Endodermal cell (in vitro differentiated cells): ENCODE data around the gene TM9SF1. TPM values are rescaled to one million over a fixed set of nuclear protein-coding genes. Genes with fewer than 3 reads are reported as not detected.

Experiments
- DNase-seq: peaks from one replicate; pipeline ENCODE4 v3.0.0-alpha.2; 2017
- H3K27ac ChIP-seq: 2 replicates; pipeline ENCODE4 v1.5.1; 2013; ENCODE audit warnings: mild to moderate bottlenecking, low read depth, low read length, moderate library complexity
- H3K27me3 ChIP-seq: 2 replicates; pipeline ENCODE4 v1.6.1; 2013; ENCODE audit warnings: mild to moderate bottlenecking, low read length, moderate library complexity; ENCODE audit not compliant: insufficient read depth, control insufficient read depth, poor library complexity, severe bottlenecking
- H3K36me3 ChIP-seq: 2 replicates; pipeline ENCODE4 v1.7.0; 2013; ENCODE audit warnings: mild to moderate bottlenecking, low read length, moderate library complexity; ENCODE audit not compliant: control insufficient read depth, insufficient read depth
- H3K4me1 ChIP-seq: one replicate; pipeline ENCODE4 v1.7.0; 2013; ENCODE audit warnings: low read length; ENCODE audit not compliant: control insufficient read depth, insufficient read depth
- H3K4me3 ChIP-seq: 2 replicates; pipeline ENCODE4 v1.5.1; 2013; ENCODE audit warnings: mild to moderate bottlenecking, low read length, moderate library complexity
- H3K9ac ChIP-seq: 2 replicates; pipeline ENCODE4 v1.6.1; 2013; ENCODE audit warnings: mild to moderate bottlenecking, low read length, moderate library complexity; ENCODE audit not compliant: poor library complexity, severe bottlenecking; ENCODE audit errors: extremely low read depth
- H3K9me3 ChIP-seq: 2 replicates; pipeline ENCODE4 v1.6.1; 2013; ENCODE audit warnings: mild to moderate bottlenecking, low read length, moderate library complexity; ENCODE audit not compliant: control insufficient read depth
- H3K27ac Mint-ChIP-seq: 2 replicates; pipeline ENCODE4 v1.8.0; 2020; ENCODE audit warnings: mixed read lengths
- H3K27me3 Mint-ChIP-seq: 2 replicates; pipeline ENCODE4 v1.8.0; 2021; ENCODE audit warnings: mild to moderate bottlenecking, mixed read lengths; ENCODE audit not compliant: insufficient read depth
- H3K36me3 Mint-ChIP-seq: 2 replicates; pipeline ENCODE4 v1.8.0; 2020; ENCODE audit warnings: low read depth, mixed read lengths
- H3K4me1 Mint-ChIP-seq: 2 replicates; pipeline ENCODE4 v1.8.0; 2020; ENCODE audit warnings: mixed read lengths
- H3K4me3 Mint-ChIP-seq: 2 replicates; pipeline ENCODE4 v1.8.0; 2020; ENCODE audit warnings: mild to moderate bottlenecking, moderate library complexity, mixed read lengths
- H3K9me3 Mint-ChIP-seq: 2 replicates; pipeline ENCODE4 v1.8.0; 2020; ENCODE audit warnings: mild to moderate bottlenecking, mixed read lengths
- CTCF ChIP-seq: fragments of 200-600 bp; sonication (generic); conservative IDR thresholded peaks from 2 replicates; pipeline ENCODE4 v1.5.0; 2021; ENCODE audit warnings: antibody characterized with exemption, mild to moderate bottlenecking
- WGBS, 2 experiments: methylation state at CpG; one replicate each; pipeline versions ENCODE4 v1.1.5 to v1.1.7; 2013; ENCODE audit warnings: missing lambda C conversion rate in 2 of 2, mixed read lengths in 1 of 2; ENCODE audit not compliant: insufficient coverage in 1 of 2, insufficient read length in 1 of 2; 5-methylcytosine and 5-hydroxymethylcytosine counted together
- total RNA-seq, 2 donors: library from RNA; stranded (reverse); fragmentation: NEBNext Ultra II Directional in 1 of 2; extraction: Animal tissue kit (Norgen Biotek cat#: 25700) in 1 of 2; gene quantifications; 2 replicates in 1 of 2; 3 replicates in 1 of 2; pipeline ENCODE4 v1.2.1, GENCODE V29; 2021

The TM9SF1 gene
- total RNA-seq, 2 donors from 2014 or later: 37.4 to 40.8 TPM

DNA sequence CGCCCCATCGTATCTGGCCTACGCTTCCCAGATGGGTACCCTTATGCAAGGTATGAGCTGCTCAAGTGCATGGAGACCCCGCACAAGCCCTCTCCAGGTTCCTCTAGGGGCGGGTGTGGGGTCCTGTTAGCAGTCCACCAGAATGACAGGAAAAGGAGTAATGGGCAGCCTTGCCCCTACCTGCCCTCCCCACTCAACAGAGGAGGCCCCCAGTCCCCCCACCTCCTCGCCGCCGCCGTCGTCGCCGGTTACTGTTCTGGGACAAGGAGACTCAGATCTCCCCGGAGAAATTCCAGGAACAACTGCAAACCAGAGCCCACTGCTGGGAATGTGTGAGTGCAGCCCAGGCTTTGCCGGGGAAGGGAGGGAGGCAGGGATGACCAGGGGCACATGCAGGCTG lies 17.4 kb downstream of the TM9SF1 start:
- Mint-ChIP-seq H3K9me3 (no peaks in the 10 kb centered on the region), H3K4me3 (no peak overlapping the region), H3K27ac (no peak overlapping the region), H3K36me3 (peaks cover 58% of the 10 kb centered on the region), H3K4me1 (no peaks in the 10 kb centered on the region), H3K27me3 (no peaks in the 10 kb centered on the region)
- H3K27me3 ChIP-seq: no peaks in the 10 kb centered on the region
- DNase-seq: no peak
- TF ChIP-seq CTCF: no peak
- WGBS, 2 experiments: 95 to 100% methylated on average over 3 to 13 of the region's 14 CpGs
- H3K27ac ChIP-seq: no peak overlapping the region
- peaks cover 37% of the 10 kb centered on the region for H3K36me3 ChIP-seq
- no peaks in the 10 kb centered on the region for H3K9me3 ChIP-seq
- no peaks in the 10 kb centered on the region for H3K4me1 ChIP-seq
- no peak overlapping the region for H3K9ac ChIP-seq
- no peak overlapping the region for H3K4me3 ChIP-seq

DNA sequence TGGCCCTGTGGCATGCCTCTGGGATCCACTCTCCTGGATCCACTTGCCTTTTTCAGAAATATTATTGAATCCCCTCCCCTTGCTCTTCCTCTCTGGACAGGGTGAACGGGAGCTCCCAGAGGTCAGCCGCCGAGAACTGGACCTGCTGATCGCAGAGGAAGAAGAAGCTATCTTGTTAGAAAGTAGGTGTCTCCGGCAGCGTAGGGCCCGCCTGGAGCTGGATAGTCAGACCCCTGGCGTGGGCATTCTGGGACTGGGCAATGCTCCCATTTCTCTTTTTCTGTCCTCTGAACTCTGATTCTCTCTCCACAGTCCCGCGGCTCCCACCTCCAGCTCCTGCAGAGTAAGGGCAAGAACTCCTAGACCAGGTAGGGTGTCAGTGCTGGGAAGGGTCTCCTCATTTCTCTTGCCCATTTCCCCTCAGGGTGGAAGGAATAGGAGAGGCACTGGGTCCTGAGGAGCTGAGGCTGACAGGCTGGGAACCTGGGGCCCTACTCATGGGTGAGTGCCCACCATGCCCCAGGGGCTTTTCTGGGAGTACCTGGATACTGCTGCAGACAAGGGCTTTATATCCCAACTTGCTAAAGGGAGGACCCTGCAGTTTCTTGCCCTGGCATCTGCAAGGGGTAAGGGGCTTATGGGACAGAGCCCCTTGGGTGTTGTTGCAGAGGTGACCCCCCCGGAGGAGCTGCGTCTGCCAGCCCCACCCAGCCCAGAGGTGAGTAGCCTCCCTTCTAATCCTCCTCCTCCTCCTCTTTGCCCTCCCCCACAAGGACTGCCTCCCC lies 18.0 kb downstream of the TM9SF1 start:
- no peaks in the 10 kb centered on the region for H3K27me3 Mint-ChIP-seq
- Histone ChIP-seq H3K4me1 (no peaks in the 10 kb centered on the region), H3K36me3 (peaks cover 35% of the 10 kb centered on the region), H3K27me3 (no peaks in the 10 kb centered on the region), H3K9ac (no peak overlapping the region), H3K9me3 (no peaks in the 10 kb centered on the region), H3K4me3 (no peak overlapping the region), H3K27ac (no peak overlapping the region)
- no peak overlapping the region for H3K4me3 Mint-ChIP-seq
- no peak for DNase-seq
- peak overlapping the region; percentile 19 for H3K27ac Mint-ChIP-seq
- peaks cover 54% of the 10 kb centered on the region for H3K36me3 Mint-ChIP-seq
- 94 to 98% methylated on average over 7 to 12 of the region's 12 CpGs for WGBS, 2 experiments
- no peak for TF ChIP-seq CTCF
- H3K4me1 Mint-ChIP-seq: no peaks in the 10 kb centered on the region
- H3K9me3 Mint-ChIP-seq: no peaks in the 10 kb centered on the region

DNA sequence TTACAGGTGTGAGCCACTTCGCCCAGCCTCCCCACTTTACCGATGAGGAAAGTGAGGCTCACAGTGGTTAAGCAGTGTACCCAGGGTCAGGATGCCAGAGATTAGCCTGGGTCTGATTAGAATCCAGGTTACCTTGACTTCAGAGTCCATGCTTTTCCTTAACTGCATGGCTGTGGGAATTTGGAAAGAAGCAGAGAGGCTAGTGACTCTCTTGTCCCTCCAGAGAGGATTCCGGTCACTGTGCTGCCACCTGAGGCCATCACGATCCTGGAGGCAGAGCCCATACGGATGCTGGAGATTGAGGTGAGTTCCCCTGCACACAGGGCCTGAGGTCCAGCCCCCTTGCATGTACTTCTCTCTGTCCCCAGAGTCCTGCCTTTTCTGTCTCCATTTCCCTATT lies 18.6 kb downstream of the TM9SF1 start:
- WGBS, 2 experiments: 91 to 93% methylated on average over 5 of the region's 5 CpGs
- Histone ChIP-seq H3K27me3 (no peaks in the 10 kb centered on the region), H3K4me3 (no peak overlapping the region), H3K4me1 (no peaks in the 10 kb centered on the region), H3K36me3 (peaks cover 35% of the 10 kb centered on the region), H3K27ac (no peak overlapping the region), H3K9ac (no peak overlapping the region), H3K9me3 (no peaks in the 10 kb centered on the region)
- Mint-ChIP-seq H3K27me3 (no peaks in the 10 kb centered on the region), H3K4me1 (no peaks in the 10 kb centered on the region), H3K4me3 (no peak overlapping the region), H3K9me3 (no peaks in the 10 kb centered on the region), H3K36me3 (peaks cover 54% of the 10 kb centered on the region), H3K27ac (no peak overlapping the region)
- no peak for DNase-seq
- TF ChIP-seq CTCF: no peak
